GM12874 (cell line): Measurements from ENCODE around the gene SFMBT1.

Experiments
- TF ChIP-seq, protein P1 (sequence below): IDR thresholded peaks from 2 replicates; pipeline ENCODE4 v1.5.1; 2011; ENCODE audit warnings: low read depth, mild to moderate bottlenecking, control low read depth, low read length, moderate library complexity; ENCODE audit not compliant: insufficient read depth

Gene SFMBT1

GRCh38 chr3:52990637-52991036 lies 55.2 kb downstream of the SFMBT1 start:
- TF ChIP-seq, protein P1, sequence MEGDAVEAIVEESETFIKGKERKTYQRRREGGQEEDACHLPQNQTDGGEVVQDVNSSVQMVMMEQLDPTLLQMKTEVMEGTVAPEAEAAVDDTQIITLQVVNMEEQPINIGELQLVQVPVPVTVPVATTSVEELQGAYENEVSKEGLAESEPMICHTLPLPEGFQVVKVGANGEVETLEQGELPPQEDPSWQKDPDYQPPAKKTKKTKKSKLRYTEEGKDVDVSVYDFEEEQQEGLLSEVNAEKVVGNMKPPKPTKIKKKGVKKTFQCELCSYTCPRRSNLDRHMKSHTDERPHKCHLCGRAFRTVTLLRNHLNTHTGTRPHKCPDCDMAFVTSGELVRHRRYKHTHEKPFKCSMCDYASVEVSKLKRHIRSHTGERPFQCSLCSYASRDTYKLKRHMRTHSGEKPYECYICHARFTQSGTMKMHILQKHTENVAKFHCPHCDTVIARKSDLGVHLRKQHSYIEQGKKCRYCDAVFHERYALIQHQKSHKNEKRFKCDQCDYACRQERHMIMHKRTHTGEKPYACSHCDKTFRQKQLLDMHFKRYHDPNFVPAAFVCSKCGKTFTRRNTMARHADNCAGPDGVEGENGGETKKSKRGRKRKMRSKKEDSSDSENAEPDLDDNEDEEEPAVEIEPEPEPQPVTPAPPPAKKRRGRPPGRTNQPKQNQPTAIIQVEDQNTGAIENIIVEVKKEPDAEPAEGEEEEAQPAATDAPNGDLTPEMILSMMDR: no peak

GRCh38 chr3:52986938-52987337 lies 58.9 kb downstream of the SFMBT1 start:
- TF ChIP-seq, protein P1: no peak

- TF ChIP-seq, protein P1: no peak
Measured at GRCh38 chr3:52986049-52986448, 59.8 kb downstream of the SFMBT1 start.

DNA sequence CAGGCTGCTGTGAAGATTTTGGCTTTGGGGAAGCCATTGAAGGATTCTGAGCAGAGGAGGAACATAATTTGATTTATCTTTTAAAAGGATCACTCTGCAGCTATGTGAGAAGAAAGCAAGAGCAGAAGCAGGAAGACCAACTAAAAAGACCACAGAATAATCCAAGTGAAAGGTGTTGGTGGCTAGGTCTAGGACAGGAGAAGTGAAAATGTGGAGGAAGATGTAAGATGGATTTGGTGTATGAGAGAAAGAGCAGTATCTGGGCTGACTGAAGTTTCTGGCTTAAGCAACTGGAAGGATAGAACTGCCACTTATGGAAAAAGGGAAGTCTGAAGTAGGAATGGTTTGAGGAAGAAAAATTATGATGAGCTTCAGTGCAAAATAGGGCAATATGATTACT lies 62.0 kb downstream of the SFMBT1 start:
- TF ChIP-seq, protein P1: no peak

- TF ChIP-seq, protein P1: no peak
Measured at GRCh38 chr3:52983336-52983807, 62.5 kb downstream of the SFMBT1 start.

- TF ChIP-seq, protein P1: no peak
Measured at GRCh38 chr3:52982839-52983238, 63.0 kb downstream of the SFMBT1 start.

- TF ChIP-seq, protein P1: no peak
Measured at GRCh38 chr3:52979190-52979983, 66.5 kb downstream of the SFMBT1 start.
